Upper lobe of right lung (tissue), 1 donor: ENCODE data around the gene FBRSL1. TPM values are rescaled to one million over a fixed set of nuclear protein-coding genes. Genes with fewer than 3 reads are reported as not detected.

ENCODE experiments used
- ATAC-seq: fragments of 200-7000 bp; cut with Tn5 transposase; one replicate; pipeline ENCODE4 v1.9.1; 2020; ENCODE audit warnings: mild to moderate bottlenecking, moderate library complexity
- DNase-seq: peaks from one replicate; pipeline ENCODE4 v3.0.0-alpha.2; 2020
- H3K27ac ChIP-seq: fragments of 200-600 bp; one replicate; pipeline ENCODE4 v1.8.0; 2022
- H3K27me3 ChIP-seq: fragments of 200-600 bp; one replicate; pipeline ENCODE4 v1.8.0; 2022; ENCODE audit warnings: mild to moderate bottlenecking
- H3K36me3 ChIP-seq: fragments of 200-600 bp; one replicate; pipeline ENCODE4 v1.8.0; 2022
- H3K4me1 ChIP-seq: fragments of 200-600 bp; one replicate; pipeline ENCODE4 v1.8.0; 2022
- H3K4me3 ChIP-seq: fragments of 200-600 bp; one replicate; pipeline ENCODE4 v1.8.0; 2022; ENCODE audit warnings: mild to moderate bottlenecking
- H3K9me3 ChIP-seq: fragments of 200-600 bp; one replicate; pipeline ENCODE4 v1.8.0; 2022
- CTCF ChIP-seq: fragments of 200-600 bp; IDR thresholded peaks from one replicate; pipeline ENCODE4 v1.8.0; 2022; ENCODE audit warnings: antibody characterized with exemption
- intact Hi-C: fragments of 100-400 bp; cut with DNase I; formaldehyde crosslinking; loops from one replicate; pipeline ENCODE4 v1.11.0; 2022
- total RNA-seq: library from RNA; stranded (reverse); fragmentation: NEBNext Ultra II Directional; extraction: Animal tissue kit (Norgen Biotek cat#: 25700); gene quantifications from one replicate; pipeline ENCODE4 v1.2.1, GENCODE V29; 2021
- donor health status: DM: no; HTN: yes; CAD: no; lungs with severe emphysema.

FBRSL1 gene
- total RNA-seq, 1 donor from 2014 or later: 49.5 TPM

DNA sequence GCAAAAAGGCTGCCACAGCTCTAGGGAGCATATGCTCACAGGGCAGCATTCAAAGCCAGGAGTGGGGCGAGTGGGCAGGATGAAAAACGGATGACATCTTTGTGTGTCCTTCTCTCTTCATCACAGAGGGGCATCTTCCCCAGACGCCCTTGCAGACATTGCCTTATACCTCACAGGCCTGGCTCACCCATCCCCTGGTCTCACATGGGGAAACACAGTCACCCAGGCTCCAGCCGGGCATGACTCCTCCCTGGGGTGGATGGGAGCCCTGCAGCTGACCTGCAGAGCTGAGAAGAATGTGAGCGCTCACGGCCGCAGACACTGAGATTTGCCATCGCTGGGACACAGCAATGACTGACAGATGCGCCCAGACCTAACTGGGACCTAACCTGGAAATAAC, 7.2 kb upstream of the FBRSL1 start:
- Histone ChIP-seq H3K4me3 (no peak overlapping the region), H3K27me3 (no peaks in the 10 kb centered on the region), H3K4me1 (no peaks in the 10 kb centered on the region), H3K36me3 (no peaks in the 10 kb centered on the region), H3K9me3 (no peaks in the 10 kb centered on the region), H3K27ac (no peak overlapping the region)
- DNase-seq: no peak
- intact Hi-C loops: no loop called here
- no peak for TF ChIP-seq CTCF
- ATAC-seq: no peak

GRCh38 chr12:132483208-132483607, 6.7 kb upstream of the FBRSL1 start:
- no peak for TF ChIP-seq CTCF
- Histone ChIP-seq H3K4me3 (no peak overlapping the region), H3K4me1 (peaks cover 2% of the 10 kb centered on the region), H3K27ac (no peak overlapping the region), H3K27me3 (no peaks in the 10 kb centered on the region), H3K36me3 (no peaks in the 10 kb centered on the region), H3K9me3 (no peaks in the 10 kb centered on the region)
- DNase-seq (no peak), ATAC-seq (no peak)
- intact Hi-C loops: no loop called here

DNA sequence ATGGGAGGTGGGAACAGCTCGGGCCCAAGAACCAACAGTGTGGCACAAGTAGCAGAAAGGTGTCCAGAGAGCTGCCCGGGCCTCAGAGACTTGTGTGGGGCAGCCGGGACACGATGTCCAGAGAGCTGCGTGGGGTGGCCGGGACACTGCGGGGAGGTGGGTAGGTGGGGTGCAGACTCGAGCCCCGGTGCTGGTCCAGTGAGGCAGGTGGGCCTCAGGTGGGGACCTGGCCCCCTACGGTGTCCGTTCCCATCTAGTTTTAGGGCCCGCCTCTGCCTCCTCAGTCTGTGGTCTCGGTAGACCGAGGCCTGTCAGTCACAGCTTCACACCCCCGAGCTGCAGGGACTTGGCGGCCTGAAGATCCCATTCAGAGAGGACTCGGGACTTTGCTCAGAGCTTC, 6.3 kb upstream of the FBRSL1 start:
- H3K27ac ChIP-seq: no peak overlapping the region
- H3K9me3 ChIP-seq: no peaks in the 10 kb centered on the region
- peaks cover 6% of the 10 kb centered on the region for H3K4me1 ChIP-seq
- TF ChIP-seq CTCF: no peak
- no peak overlapping the region for H3K4me3 ChIP-seq
- intact Hi-C loops: no loop called here
- H3K36me3 ChIP-seq: no peaks in the 10 kb centered on the region
- no peaks in the 10 kb centered on the region for H3K27me3 ChIP-seq
- DNase-seq (no peak), ATAC-seq (no peak)

- intact Hi-C loops: no loop called here
- H3K9me3 ChIP-seq: no peaks in the 10 kb centered on the region
- ATAC-seq (no peak), DNase-seq (no peak)
- H3K27me3 ChIP-seq: no peaks in the 10 kb centered on the region
- H3K4me1 ChIP-seq: peaks cover 10% of the 10 kb centered on the region
- no peaks in the 10 kb centered on the region for H3K36me3 ChIP-seq
- H3K27ac ChIP-seq: no peak overlapping the region
- H3K4me3 ChIP-seq: no peak overlapping the region
- no peak for TF ChIP-seq CTCF
These were observed 5.6 kb upstream of the FBRSL1 start for GRCh38 chr12:132484183-132484890.

GRCh38 chr12:132484891-132485441, 5.0 kb upstream of the FBRSL1 start:
- Histone ChIP-seq H3K4me1 (peaks cover 10% of the 10 kb centered on the region), H3K4me3 (no peak overlapping the region), H3K27ac (no peak overlapping the region), H3K36me3 (no peaks in the 10 kb centered on the region), H3K9me3 (no peaks in the 10 kb centered on the region), H3K27me3 (no peaks in the 10 kb centered on the region)
- ATAC-seq (no peak), DNase-seq (no peak)
- intact Hi-C loops: no loop called here
- no peak for TF ChIP-seq CTCF
